ENCODE results near the gene GPBP1.
"Not testable (repeated sequence)": the region's sequence is repeated elsewhere in the genome, so short reads cannot be mapped to it uniquely, and the experiment has no call there.

Gene GPBP1

GRCh38 chr5:57215629-57216195 lies 41.9 kb downstream of the GPBP1 start:
- no peak for DNase-seq

GRCh38 chr5:57216714-57217113 lies 42.9 kb downstream of the GPBP1 start:
- DNase-seq, result no peak

- DNase-seq, result no peak
These were observed 45.5 kb downstream of the GPBP1 start for GRCh38 chr5:57219386-57219785.

DNA sequence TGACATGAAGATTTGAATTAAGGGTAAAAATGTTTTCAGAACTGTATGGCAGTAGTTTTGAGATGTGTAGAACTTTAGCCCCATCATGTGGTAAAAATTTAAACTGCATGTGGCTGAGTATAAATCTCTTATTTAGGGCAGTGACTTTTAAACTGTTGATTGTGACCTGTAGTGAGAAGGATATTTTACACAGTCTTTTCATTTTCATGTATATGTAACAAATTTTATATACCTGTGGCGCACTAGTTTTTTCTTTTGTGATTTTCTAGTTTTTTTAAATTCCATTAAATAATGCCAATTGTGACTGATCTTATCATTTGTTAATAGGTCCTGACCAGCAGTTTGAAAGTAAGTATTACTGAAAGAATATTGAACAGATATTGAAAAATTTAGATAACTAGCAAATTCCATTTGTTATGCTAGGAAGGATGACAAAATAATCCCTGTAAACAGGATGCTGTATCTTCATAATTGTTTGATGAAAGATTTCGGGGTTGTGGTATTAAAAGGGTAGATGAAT lies 47.2 kb downstream of the GPBP1 start:
- DNase-seq, result peak in 1 of 2 experiments; percentile 62

DNA sequence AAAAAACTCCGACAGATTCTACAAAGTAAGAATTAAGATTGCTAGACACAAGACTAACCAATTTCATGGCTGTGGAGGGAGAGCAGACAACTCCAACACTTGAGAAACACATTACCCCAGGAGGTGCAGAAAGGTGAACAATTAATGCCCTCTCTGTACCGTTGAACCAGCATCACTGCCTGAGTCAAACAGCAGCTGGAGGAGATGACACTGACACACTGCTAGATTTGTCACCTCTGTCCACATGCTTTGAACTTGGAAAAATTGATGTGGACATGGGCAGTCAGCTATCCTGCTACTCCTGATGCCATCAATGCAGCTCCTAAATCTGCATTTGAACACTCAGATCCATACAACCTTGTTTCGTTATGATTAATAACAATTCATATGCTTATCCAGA lies 51.7 kb downstream of the GPBP1 start:
- DNase-seq, result no peak

GRCh38 chr5:57229313-57229712 lies 55.5 kb downstream of the GPBP1 start:
- DNase-seq, result no peak

DNA sequence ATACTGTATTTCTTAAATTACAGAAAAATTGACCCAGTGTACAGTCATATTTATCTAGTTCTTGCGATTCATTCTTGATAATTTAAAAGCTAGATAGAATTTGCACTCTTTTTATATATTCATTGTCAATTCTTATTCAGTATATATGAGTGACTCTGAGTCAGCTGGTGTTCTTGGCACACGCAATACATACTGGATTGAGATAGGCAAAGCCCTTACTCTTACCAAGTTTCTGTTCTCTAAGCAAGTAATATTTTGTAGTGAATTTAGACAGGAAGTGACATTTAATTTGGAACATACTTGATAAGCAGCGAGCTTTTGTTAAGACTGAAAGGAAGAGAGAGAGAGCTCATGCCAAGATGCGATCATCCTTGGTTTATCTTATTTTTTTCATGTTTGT lies 57.7 kb downstream of the GPBP1 start:
- DNase-seq, result no peak

DNA sequence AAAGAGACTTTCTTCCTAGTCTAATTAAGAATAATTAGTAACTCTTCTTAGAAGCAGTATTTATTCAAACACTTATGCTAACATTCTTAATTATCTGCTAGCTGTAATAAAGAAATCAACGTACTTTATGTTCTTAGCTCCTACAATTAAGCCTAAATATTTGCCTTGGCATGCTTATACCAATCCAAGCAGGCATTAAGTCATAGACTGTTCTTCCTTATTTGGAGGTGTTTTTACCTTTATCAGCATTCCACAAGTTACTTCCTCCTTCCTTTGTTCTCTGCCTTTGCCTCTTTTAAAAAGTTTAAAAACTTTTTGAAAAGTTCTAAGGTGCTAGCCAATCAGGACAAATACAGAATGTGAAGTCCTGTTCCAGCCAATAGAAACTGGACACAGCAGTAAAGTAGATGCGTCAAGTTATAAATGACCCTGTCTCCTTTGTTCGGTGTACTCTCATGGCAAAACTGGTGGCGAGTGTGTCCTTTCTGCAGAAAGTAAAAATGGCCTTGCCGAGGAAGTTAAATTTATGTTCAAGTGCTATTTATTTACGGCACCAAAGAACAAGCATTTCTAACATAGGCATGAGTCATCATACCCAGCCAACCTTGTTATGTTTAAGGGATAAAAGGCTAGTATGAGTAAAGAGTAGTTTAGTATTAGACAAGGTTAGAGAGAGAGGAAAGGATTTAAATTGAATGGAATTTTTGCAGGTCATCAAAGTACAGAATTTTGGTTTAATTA lies 58.6 kb downstream of the GPBP1 start:
- no peak for DNase-seq

DNA sequence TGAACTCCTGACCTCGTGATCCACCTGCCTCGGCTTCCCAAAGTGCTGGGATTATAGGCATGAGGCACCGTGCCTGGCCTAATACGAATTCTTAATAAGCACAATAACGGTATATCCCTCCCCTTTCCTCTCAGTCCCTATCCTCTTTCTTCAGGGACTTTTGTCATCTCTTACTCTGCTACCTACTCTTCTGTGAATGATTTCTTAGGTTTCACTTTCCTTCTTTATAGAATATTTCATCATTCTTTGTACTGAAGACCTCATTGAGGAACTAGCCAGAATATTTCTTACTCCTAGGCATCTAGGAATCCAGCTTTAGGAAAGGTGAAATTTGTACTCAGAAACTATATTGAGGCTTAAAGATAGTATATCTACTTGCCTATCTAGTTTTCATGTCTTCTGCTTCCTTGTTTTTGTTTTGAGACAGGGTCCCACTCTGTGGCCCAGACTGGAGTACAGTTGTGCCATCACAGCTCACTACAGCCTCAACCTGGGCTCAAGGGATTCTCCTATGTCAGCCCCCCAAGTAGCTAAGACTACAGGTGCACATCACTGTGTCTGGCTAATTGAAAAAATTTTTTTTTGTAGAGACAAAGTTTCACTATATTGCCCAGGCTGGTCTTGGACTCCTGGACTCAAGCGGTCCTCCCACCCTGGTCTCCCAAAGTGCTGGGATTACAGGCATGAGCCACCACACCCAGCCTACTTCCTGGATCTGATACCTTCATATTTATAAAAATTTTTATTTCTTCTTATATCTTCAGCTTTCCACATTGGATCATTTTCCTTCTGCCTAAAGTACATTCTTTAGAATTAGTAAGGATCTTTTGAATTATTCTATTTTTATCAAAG lies 69.7 kb downstream of the GPBP1 start:
- no peak for DNase-seq

DNA sequence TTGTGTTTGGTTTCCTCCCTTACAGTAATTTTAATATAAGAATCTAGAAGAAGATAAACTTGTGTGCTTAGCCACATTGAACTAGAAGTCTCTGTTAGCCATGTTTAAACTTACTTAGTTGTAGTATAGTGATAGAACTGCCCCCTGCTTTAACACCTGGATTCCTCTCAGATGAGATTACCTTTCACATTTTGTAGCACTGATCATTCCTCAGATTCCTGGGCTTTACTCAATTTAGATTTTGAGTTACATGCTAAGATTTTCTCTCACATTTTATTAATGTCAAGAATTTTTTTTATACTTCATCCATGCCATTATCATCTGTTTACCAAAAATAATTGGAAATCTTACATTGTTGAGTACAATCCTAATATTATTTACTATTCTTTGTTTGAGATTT lies 70.5 kb downstream of the GPBP1 start:
- DNase-seq, result no peak

DNA sequence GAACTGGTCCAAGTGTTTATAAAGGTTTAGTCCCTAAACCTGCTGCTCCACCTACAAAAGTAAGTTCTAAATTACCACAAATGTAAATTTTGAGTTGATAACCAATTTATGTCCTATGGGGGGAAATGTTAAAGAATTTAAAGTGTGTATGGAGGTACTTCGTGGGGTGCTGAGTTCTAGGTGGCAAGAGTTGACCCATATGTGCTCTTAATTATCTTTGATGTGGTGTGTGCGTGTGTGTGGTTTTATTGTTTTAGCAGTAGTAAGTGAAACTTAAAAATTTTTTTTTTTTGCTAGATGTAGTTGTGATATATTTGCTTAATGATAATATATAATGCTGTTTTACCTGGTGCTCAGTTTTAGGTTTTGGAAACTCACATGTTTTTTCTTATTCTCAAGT lies 72.6 kb downstream of the GPBP1 start:
- no peak for DNase-seq

GRCh38 chr5:57247765-57248164 lies 73.9 kb downstream of the GPBP1 start:
- DNase-seq, result no peak

GRCh38 chr5:57249265-57249874 lies 75.5 kb downstream of the GPBP1 start:
- no peak for DNase-seq

- no peak for DNase-seq
These were observed 84.2 kb downstream of the GPBP1 start for GRCh38 chr5:57258052-57258451.

GRCh38 chr5:57258943-57259342 lies 85.1 kb downstream of the GPBP1 start:
- DNase-seq, result no peak

DNA sequence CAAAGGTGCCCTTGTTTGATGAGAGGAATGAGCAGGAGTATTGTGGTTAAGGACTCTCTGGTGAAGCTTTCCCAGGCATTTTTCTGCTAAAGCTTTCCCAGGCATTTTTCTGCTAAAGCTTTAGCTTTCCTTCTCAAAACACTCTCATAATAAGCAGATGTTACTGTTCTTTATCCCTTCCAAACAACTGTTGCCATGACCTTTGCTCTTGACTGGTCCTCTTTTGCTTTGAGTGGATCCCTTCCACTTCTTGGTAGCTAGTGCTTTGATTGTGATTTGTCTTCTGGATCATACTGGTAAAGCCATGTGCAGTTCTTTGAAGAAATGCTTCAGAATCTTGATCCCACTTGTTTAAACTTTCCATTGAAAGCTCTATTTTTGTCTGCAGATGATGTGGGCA lies 85.8 kb downstream of the GPBP1 start:
- DNase-seq, result peak; percentile 3 to 36

DNA sequence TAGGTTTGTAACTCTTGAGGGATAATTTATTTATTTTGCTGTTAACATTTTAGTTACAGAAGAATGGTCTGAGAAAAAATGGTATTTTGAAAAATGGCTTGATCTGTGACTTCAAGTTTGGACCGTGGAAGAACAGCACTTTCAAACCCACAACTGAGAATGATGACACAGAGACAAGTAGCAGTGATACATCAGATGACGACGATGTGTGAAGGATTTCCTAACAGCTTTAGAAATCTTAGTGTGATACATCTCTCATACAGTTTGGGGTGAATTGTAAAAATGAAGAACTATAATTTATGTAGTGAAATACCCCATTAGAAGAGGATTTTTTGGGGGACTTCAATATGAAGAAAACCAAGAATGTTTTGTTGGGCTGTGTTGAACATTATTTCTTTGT lies 88.7 kb downstream of the GPBP1 start:
- no peak for DNase-seq

- no peak for DNase-seq
These were observed 93.9 kb downstream of the GPBP1 start for GRCh38 chr5:57267805-57268204.

DNA sequence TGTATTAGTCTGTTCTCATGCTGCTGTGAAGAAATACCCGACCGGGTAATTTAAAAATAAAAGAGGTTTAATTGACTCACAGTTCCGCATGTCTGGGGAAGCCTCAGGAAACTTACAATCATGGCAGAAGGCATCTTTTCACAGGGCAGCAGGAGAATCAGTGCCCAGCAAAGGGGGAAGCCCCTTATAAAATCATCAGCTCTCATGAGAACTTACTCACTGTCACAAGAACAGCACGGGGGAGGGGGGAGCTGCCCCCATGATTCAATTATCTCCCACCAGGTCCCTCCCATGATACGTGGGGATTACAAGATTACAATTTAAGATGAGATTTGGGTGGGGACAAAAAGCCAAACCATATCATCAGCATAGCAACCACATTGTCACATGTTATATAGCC lies 102.5 kb downstream of the GPBP1 start:
- DNase-seq, result no peak

DNA sequence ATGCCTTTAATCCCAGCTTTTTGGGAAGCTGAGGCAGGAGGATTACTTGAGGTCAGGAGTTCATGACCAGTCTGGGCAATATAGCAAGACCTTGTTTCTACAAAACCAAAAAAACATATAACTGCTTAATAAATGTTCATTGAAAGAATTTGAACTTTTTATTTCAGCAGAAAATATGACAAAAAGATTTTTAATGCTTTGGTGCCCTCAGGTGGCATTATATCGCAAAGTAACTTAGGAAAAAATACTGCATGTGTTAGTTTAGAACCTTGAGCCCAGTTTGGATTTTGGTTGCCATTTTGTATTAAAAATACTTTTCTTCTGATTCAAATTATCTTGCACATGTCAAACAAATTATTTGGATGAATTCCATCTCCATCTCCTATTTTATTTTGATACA lies 103.2 kb downstream of the GPBP1 start:
- DNase-seq, result peak in 1 of 2 experiments; percentile 13

- DNase-seq, result no peak
These were observed 107.0 kb downstream of the GPBP1 start for GRCh38 chr5:57280853-57281252.

- DNase-seq, result not testable (repeated sequence)
These were observed 111.2 kb downstream of the GPBP1 start for GRCh38 chr5:57285084-57285483.

DNA sequence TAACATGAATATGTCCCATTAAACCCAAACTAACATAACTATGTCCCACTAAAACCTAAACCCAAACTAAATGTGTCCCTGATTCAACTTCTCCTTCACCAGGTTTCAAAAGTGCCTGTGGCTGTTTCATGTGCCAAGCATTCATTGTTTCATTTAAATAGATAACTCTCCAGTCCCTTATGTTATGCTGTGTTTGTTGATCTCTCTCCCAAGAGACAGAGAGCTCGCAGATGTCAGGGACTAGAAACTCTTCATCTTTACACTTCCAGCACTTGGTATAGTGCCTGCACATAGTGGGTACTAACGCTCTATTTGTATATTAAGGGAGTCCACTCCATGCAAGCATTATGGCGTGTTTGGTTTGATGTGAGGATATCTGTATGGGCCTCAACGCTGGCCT lies 118.0 kb downstream of the GPBP1 start:
- no peak for DNase-seq

All from NCI-H524 (cell line).